ENCODE measurements around the gene ACTG1.

Gene ACTG1

DNA sequence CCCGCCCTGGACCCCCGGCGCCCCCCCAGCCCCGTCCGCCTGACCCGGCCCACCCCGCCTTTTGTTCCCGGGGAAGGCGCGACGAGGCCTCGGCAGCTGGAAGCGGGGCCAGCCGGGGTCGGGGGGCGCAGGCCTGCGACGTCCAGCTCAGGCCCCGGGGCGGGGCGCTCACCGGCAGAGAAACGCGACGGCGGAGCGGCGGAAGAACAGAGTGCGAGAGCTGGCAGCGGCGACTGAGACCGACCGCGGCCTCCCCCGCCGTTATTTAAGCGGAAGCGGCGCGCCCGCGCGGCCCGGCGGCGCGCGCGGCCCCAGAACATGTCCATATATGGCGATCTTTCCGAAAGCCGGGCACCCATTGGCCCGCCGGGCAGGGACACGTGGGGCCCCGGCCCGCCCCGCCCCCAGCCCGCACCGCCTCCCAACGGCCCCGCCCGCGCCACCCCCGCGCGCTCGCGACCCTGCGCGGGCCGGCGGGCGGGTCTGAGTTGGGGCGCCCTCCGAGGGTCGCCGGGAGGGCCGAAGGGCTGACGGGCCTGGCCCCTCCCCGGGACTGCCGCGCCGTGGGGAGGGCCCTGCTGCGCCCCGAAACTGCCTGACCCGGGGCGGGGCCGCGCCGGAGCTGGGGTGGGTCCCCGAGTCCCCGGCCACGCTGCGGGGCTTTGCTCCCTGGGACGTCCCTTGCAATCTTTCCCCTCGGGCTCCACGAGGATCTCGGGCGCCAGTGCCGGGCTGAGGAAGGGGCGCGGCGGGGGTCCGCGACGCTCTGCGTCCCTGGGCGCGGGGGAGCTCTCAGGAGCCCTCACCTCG is at the start of gene ACTG1:
ACTG1 (minus strand) TSS at position 238 of the 810 bp plus-strand sequence. CDS start 445 bp downstream, outside the sequence.
- no peak for FAIRE-seq

DNA sequence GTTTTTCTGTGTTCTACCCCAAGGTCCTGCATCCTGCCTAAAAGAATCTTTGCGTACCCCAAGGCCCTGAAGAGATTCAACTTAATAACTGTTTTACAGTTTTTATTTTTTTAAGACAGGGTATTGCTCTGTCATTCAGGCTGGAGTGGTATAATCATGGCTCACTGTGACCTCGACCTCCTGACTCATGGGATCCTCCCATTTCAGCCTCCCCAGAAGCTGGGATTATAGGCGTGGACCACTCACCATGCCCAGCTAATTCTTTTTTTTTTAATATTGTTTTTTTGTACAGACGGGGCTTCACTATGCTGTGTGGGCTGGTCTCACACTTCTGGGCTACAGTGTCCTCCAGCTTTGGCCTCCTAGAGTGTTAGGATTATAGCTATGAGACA is 48.9 kb upstream of the ACTG1 start:
- no peak for FAIRE-seq

DNA sequence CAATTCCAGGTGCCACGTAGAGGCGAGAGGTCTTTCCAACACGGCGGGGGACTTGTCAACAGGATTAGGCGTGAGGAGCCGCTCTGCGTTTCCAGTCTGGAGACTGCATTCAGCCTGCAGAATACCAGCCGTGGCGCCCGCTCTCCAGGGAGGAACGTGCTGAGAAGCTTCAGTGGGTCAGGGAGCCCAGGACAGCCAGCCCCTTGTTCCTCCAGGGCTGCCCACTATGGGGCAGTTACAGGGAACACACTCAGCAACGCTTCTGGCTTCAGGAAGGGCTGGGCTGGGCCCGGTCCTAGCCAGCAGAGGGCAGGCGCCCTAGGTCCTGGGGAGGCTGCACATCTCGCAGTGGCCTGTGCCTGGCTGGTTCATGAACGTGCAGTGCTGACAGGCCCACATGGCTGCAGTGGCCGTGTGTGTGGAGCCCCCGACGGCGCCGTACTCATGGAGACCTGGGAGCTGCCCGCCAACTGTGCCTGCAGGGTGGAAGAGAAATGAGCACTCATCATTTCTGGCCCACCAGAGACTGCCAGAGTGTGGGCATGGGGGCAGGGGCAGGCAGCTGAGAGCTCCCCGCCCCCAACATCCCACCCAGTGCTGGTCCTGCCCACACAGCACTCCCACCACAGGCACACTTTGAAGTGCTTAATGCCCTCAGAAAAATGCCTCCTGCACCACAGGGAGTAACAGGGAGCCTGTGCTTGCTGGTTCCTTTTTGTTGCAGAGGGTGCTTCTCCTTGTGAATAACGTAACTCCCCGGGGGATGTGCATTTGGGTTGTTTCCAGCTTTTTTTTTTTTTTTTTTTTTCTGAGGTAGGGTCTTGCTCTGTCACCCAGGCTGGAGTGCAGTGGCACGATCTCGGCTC is 46.6 kb upstream of the ACTG1 start:
- FAIRE-seq, result no peak

DNA sequence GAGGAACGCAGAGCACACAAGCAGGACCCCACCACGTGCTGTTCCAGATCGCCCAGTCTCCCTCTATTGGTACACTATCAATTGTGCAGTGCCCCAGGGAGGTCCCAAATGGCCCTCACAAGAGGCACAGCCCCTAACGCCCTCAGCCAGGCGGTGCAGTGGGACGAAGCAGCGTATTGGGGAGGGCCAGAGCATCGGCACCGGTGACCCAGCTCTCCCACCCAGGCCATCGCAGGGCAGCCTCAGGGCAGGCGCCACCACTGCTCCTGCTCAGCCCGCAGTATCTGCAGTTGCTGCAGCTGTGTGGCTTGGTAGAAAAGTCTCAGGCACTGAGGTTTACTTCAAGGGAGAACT is 45.5 kb upstream of the ACTG1 start:
- FAIRE-seq, result no peak

DNA sequence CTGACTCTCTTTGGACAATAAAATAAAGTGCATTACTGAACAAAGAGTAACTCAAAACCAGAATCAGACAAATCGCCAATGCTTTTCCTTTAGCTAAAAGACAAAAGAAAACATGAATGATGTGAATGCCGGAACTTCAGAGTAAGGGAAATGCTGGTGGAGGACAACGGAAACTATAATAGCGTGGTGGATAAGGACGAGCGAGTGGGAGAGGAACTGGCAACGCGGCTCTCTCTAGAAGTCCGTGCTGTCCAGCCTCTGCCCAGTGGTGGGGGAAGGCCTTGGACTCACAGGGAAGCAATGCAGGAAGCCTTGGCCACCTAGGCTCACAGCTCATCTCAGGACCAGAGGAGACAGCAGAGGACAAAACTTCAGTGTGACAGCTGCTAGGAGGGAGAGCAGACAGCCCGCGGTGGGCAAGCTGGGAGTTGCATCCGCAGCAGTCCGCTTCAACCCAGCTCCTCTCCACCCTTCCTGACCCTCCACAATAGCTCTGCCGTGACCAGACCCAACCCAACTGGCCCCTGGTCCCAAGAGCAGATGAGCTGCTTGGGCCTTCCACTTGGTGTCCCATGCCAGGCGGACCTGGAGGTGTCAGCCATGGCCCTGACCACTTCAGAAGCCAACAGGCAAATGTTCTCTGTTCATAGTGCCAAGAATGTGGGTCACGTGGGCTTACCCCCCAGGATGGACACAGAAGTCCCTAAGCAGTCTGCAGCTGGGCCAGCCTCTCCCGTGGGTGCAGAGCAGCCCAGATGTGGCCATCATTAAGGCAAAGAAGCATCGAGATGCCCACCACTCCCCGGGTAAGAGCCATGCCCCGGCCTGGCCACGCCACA is 44.9 kb upstream of the ACTG1 start:
- FAIRE-seq, result no peak

DNA sequence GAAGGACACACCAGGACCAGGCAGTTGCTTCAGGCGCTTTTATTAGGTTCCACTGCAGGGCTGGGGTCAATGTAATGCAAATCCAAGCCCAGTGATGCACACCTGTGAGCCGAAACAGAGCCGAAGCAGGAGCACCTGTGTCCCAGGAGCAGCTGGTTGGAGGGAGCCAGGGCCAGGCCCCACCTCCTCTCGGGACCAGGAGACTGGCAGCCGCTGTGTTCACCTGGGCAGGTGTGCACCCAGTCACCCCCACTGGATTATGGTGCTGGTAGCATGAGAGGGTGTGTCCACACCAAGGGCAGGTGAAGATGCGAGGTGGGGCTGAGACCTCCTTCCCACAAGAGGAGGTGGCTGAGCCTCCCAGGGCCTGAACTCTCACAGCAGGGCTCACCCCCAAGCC is 44.3 kb upstream of the ACTG1 start:
- no peak for FAIRE-seq

DNA sequence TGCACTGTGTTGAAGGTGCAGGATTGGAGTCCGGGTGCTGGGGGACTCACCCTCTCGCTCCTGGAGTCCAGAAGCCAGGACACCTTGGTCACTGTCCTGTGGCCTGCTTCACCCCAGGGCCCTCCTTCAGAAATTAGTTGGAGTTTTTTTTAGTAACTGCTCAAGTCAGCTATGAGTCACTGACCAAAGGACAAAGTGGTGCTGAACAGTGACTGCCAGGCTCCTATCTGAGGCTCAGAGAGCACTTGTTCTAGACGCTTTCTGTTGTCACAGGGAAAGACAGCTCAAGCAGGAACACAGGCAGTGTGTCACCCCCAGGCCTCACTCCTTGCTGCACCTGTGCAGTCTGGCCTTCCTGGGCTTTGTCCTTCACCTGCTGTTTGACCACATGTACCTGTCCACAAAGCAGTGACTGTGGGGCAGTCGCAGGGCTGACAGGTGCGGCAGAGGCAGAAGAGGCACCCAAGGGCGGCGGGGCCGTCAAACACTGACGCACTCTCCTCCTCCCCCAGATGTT is 43.6 kb upstream of the ACTG1 start:
- FAIRE-seq, result no peak

DNA sequence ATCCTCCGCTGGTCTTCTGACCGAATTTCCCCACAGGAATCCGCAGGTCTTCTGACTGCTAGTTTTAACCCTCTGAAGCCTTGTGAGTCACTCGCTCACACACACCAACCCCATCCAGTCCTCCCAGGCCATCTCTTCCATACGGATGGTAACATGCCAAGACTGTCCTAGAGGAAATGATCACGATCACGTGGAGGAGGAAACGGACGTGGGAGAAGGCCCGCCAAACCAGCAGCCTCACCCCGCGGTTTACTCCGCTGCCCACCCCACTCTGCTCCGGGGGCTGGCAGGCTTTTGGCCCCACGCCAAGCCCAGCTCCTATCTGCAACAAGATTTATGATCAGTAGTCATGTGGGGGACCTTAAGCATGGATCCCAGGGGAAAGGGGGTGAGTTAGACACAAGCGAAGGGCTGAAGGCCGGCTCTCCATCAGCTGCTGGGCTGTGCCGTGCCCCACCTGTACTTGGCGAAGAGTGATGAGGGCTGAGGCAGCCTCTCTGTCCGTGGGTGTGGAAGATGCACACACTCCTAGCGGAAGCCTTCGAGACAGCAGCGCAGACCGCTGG is 41.1 kb upstream of the ACTG1 start:
- no peak for FAIRE-seq

DNA sequence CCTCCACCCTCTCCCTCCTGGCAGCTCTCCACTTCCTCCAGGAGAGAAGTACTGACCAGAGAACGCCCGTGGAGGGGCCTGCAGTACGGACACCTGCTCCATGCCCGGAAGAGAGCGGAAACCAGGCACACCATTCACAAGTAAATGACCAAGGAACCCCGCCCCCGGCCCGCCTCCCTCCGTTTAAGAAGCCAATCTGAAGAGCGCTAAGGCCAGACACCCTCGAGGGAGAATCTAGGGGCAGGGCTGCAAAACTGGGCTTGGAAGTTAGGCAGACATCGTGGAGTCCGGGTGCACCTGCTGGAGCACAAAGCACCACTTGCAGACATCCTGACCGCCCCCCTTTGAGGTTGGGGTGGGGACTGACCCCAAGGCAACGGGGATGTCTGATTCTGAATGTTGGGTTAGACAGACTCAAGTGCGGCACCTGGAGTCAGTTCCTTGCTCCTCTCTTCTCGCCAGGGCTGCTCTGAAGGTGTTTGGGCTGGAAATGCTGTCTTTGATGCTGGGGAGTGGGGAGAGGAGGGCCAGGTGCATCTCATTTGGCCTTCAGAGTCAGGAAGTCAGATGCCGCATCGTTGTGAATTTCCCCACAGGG is 40.5 kb upstream of the ACTG1 start:
- no peak for FAIRE-seq

DNA sequence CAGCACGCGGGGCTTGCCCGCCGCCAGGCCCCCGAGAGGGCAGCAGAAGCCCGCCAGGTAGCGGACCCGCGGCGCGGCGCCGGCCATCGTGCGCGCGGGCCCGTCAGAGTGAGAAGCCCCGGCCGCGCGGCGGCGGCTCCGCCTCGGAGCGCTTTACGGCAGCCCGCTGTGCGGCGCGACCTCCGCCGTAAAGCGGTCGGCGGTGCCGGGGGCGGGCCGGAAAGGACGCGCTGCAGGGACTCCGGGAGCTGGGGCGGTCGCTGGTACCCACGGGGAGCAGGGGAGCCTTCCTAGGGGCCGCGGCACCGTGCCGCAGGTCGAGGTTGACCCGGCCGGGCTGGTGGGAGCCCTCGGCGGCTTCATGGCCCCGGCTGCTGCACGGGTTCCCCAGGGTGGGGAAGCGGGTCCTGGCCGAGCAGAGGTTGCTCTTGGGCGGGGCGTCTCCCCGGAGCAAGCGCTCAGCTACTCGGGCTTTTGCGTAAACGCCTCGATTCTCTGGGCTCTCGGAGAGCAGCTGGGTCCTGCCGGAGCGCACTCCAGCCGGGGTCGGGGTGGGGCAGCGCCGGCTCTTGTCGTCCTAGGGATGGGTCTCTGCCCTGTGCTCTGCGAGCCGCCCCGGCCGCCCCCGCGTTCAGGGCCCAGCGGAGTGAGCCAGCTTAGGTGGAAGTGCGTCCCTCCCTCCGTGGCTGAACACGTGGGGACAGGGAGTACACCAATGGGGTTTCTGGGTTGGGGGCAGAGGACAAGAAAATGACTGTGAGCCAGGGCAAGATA is 39.8 kb upstream of the ACTG1 start, which contains the start of gene FAAP100:
FAAP100 (minus strand) TSS at position 110 of the 774 bp plus-strand sequence; CDS start at position 87, 23 bp downstream.
- FAIRE-seq, result no peak

DNA sequence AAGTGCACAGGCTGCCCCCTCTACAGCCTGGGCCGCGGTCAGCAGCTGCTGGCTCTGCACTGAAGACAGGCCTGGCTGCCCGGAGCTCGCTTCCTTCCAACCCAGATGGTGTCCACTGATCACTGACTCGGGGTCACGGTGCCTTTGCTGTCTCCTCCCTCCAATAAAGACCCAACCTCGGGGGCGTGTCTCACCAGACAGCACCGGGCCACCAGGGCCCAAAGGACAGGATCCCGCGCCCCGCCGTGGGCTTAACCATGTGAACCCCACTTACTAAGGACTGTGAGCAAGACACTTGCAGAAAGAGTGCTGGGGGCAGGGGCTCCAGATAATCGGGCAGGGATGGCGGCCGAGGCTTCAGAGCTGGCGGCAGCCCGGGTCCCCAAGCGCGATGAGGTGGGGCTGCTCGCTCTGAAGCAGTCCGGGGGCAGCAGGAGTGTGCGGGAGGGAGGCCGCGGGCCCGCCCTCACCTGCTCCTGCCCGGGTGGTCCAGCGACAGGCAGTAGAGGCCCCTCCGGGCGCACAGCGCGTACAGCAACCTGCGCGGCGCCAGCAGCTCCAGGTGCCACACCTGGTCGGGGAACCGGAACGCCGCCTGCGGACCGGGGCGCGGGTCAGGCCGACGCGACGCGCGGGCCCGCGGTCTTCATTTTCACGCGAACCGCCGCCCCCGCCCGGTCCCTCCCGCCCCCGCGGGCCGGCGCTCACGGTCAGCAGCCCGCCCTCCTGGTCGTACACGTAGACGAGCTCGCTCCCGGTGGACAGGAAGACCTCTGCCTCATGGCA is 39.1 kb upstream of the ACTG1 start:
- FAIRE-seq, result no peak

DNA sequence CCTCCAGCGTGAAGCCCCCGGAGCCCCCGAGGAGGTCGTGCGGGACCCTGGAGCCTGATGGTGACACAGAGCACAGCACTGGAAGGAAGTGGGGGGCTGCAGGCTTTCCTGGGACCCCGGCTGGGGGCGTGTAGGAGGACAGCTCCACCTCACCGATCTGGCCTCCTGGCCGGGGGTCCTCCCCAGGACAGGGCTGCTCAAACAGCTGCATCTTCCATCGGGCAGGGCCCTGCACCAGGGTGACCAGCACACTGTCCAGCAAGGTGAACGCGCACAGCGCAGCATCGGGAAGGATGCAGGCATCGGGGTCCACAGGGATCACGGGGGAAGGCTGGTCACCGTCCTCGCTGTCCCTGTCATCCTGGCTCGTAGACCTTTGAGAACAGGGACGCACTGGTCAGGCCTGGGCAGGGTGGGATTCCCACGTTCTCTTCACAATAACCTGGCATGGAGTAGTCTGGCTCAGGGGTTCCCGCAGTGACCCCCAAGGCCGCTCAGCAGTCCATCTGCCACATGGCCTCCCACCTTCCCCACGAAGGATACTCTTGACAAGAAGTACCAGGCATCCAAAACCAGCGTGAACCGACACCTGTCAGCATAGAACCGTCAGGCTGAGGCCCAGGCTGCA is 38.3 kb upstream of the ACTG1 start:
- no peak for FAIRE-seq

DNA sequence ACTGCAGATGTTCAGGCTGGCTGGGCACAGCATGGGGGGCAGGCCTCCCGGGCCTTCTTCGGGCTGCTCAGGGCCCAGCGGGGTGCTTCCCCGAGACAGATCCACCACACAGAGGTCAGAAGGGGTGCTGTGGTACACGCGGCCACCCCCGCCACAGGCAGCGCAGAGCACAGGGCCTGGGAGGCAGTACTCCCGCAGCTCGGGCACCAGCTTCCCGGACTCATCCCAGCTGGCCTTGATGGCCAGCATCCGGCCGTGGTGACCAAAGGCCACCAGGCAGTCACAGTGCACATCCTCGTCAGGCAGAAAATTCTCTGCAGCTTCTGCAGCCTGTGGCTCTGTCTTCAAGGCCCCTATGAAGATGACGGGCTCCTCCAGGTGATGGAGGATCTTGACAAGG is 37.7 kb upstream of the ACTG1 start:
- no peak for FAIRE-seq

DNA sequence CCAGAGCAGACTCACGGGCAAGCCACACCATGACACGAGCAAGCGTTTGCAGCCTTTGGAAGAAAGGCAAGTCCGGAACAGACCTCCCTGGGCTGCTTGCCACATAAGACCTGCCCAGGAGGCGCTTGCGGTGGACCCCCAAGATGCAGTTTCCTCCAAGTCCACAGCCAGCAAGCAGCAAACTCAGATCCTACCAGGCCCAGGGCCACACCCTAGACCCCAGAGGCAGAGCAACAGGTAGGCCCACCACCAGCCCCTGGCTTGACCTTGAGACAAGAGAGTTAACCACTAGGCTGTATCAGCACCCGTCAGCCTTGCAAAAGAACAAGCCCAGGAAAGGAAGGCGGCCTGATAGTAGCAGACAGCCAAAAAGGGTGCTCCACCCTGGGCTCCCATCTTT is 37.2 kb upstream of the ACTG1 start:
- no peak for FAIRE-seq

DNA sequence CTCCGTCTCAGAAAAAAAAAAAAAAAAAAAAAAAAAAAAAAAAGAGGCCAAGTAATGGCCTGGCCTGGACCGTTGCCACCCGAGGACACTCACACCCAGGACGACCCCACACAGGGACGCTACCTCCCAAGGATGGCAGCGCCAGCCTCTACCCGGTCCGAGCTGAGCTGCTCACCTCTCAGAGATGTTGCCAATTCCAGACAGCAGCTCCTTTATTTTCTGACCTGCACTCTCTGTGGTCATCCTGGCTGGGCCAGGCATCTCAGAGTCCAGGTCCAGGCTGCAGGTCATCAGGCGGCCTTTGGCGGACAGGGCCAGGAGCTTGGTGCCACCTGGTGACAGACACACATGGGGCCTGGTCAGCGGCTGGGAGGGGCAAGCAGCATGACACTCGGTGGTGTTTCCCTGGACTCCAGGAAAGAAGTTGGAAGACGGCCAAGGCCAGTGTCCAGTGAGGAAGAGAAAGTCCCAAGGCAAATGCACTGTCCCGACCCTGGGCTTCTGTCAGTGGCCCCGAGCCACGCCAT is 36.5 kb upstream of the ACTG1 start:
- FAIRE-seq, result no peak

DNA sequence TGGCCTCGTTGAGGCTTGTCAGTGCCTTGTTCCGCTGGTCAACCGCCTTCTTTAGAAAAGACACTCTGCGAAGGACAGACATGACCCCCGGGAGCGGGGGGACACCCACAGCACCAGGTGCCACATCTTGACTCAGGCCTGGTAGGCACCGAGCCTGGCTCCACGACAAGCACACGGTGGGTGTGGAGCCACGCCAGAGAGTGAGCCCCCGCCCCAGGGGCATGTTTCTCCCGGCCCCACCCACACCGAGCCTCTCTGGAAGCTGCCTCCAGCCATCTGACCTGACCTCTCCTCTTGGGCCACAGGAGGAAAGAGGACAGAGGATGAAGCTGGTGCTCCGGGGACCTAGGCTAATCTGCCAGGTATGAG is 35.0 kb upstream of the ACTG1 start:
- no peak for FAIRE-seq

DNA sequence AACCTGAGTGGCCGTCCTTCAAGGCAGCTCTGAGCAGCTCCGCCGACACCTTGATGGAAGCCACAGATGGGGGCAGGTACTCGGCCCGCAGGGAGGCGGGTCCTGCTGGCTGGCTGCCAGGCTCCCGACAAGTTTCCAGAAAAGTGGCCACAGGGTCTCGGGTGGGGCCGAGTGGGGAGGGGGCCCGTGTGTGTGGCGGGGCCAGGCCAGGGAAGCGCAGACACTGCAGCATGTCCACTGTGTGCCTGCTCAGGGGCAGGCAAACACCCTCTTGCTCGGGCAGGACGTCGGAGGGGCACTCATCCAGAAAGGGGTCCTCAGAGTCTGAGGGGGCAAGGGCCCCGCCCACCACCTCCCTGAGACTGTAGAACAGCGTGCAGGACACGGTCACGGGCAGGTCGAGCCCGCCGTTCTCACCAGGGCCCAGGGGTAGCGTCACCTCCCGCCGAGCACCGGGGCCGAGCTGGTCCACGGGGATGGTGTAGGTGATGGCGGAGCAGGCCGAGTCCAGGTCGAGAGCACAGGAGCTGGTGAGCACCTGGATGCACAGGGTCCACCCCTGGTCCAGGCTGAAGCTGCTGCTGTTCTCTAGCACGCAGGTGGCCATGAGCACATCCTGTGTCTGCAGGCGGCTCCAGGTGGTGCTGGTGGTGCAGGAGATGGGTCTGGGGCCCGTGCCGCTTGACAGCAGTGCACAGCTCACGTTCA is 34.5 kb upstream of the ACTG1 start:
- no peak for FAIRE-seq

DNA sequence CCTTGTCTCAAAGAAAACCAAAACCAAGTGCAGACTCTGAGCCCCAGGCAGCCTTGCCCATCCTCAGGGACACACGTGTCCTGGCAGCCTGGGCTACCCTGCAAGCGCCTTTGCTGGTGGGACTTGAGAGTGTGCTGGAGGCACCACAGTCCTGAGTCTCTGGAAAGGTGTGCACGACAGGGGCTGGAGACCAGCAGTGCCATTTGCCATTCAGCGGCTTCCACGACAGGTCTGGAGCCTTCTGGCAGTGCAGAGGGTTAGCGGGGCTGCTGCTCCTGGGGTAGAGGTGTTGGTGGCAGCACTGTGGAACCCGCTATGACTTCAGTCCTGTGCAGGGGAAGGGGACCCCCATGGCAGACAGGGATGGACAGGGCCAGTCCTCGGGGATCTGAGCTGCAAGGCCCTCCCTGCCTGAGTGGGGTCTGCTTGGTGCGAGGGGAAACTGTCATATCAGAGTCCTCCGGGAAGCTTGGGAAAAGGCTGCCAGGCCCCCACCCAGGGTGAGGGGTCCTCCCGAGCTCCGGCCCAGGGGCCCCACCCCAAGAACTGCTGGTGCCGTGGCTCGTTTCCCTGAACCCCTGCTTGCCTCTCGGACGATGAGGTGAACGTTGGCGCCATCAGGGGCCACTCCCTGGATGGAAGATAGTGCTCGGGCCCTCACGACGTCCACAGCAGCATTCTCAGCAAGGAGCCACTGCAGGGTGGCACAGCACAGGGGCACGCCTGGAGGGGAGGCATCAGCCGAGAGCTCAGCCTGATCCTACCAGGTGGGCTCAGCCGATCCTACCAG is 32.8 kb upstream of the ACTG1 start:
- no peak for FAIRE-seq

Measured in endometrium (tissue), 2 donors.